ENCODE results near the gene OPCML. TPM values are rescaled to one million over a fixed set of nuclear protein-coding genes. Genes with fewer than 3 reads are reported as not detected.

OPCML gene
- total RNA-seq, 4 donors from 2014 or later, result not detected

DNA sequence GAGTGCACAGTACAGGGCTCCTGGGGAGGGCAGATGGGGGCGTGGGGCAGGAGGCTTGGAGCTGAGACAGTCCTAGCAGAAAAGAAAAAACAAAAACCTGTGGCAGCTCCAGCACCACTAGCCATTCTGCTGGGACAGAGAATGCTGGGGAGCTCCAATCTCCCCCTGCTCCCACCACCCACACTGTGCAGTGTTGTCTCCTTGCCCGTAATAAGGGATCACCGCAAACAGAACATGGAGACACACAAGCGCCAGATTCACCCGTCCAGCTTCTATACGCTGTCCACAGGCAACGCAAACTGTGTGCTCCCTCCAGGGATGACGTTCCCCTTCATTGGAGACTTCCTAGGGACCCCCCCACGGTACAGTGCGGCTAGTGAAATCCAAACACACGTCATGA is 31.4 kb downstream of the OPCML start:
- TF ChIP-seq POLR2A (IDR thresholded peaks at IDR 0.05) (no peak), CTCF (IDR thresholded peaks at IDR 0.05) (no peak), POLR2AphosphoS5 (IDR thresholded peaks at IDR 0.05) (no peak), EP300 (IDR thresholded peaks at IDR 0.05; ENCODE audit: low read depth) (no peak)
- Histone ChIP-seq H3K36me3 (no peaks in the 10 kb centered on the region), H3K4me3 (no peak overlapping the region), H3K9me3 (no peaks in the 10 kb centered on the region), H3K4me1 (no peaks in the 10 kb centered on the region), H3K27me3 (no peaks in the 10 kb centered on the region), H3K27ac (no peak overlapping the region)
- DNase-seq, result no peak
- in situ Hi-C loops (cut with MboI; ENCODE audit: low pct_ligation_motif_present in 1 of 4, low pct_unique_long_range_greater_than_20kb in 1 of 4, low sequenced_read_pairs in 3 of 4), result no loop called here
- 59 to 73% methylated on average over 4 to 11 of the region's 11 CpGs for WGBS, 2 donors (ENCODE audit: low coverage in 1 of 2)
- intact Hi-C loops (cut with DNase I; ENCODE audit: low total_unique reads), result no loop called here

DNA sequence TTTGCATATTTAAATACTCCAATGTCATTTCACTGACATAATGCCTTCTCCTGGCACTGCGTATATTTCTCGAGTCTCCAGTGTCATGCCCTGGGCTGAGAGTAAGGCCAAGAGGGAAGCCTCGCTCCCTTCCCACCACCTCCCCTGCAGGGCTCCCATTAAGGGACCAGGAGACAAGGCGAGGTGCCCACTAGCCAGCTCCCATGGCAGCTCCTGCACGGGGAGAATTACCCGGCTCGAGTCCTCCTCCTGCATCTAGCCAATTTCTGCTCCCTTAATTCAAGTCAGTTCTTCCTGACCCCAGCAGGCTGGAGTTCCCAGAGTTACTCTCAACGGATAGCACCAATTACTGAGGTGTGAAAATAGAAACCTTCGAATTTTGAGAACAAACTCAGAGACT is 31.9 kb downstream of the OPCML start:
- no peak for DNase-seq
- intact Hi-C loops (cut with DNase I; ENCODE audit: low total_unique reads), result no loop called here
- WGBS, 2 donors (ENCODE audit: low coverage in 1 of 2), result 20 to 72% methylated on average over 1 to 9 of the region's 9 CpGs
- no peaks in the 10 kb centered on the region for H3K27me3 ChIP-seq
- TF ChIP-seq CTCF (IDR thresholded peaks at IDR 0.05) (no peak), POLR2A (IDR thresholded peaks at IDR 0.05) (no peak), POLR2AphosphoS5 (IDR thresholded peaks at IDR 0.05) (no peak), EP300 (IDR thresholded peaks at IDR 0.05; ENCODE audit: low read depth) (no peak)
- no peaks in the 10 kb centered on the region for H3K36me3 ChIP-seq
- in situ Hi-C loops (cut with MboI; ENCODE audit: low pct_ligation_motif_present in 1 of 4, low pct_unique_long_range_greater_than_20kb in 1 of 4, low sequenced_read_pairs in 3 of 4), result no loop called here
- no peak overlapping the region for H3K27ac ChIP-seq
- H3K4me3 ChIP-seq, result no peak overlapping the region
- H3K4me1 ChIP-seq, result no peaks in the 10 kb centered on the region
- no peaks in the 10 kb centered on the region for H3K9me3 ChIP-seq

DNA sequence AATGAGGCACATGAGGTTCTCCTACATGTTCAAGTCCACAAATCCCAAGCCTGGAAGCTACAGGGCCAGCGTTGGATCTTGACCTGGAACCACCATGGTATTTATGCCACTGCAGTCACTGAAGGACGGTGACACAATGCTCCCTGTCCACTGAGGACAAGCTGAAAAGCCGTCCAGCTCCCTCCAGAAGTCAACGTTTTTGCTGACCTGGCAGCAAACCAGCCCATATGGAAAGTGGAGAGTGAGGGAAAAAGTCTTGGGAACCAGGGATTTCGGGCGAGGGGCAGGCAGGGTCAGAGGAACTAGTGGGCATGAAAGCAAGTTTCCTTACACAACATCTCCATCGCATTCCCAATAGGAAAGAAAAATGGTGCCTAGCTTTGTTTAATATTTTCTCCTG is 33.3 kb downstream of the OPCML start:
- Histone ChIP-seq H3K27ac (no peak overlapping the region), H3K9me3 (no peaks in the 10 kb centered on the region), H3K4me1 (no peaks in the 10 kb centered on the region), H3K4me3 (no peak overlapping the region), H3K36me3 (no peaks in the 10 kb centered on the region), H3K27me3 (no peaks in the 10 kb centered on the region)
- intact Hi-C loops (cut with DNase I; ENCODE audit: low total_unique reads) (no loop called here), in situ Hi-C loops (cut with MboI; ENCODE audit: low pct_ligation_motif_present in 1 of 4, low pct_unique_long_range_greater_than_20kb in 1 of 4, low sequenced_read_pairs in 3 of 4) (no loop called here)
- no peak for DNase-seq
- WGBS, 2 donors (ENCODE audit: low coverage in 1 of 2), result 82 to 89% methylated on average over 5 to 7 of the region's 7 CpGs
- TF ChIP-seq CTCF (IDR thresholded peaks at IDR 0.05) (no peak), POLR2AphosphoS5 (IDR thresholded peaks at IDR 0.05) (no peak), POLR2A (IDR thresholded peaks at IDR 0.05) (no peak), EP300 (IDR thresholded peaks at IDR 0.05; ENCODE audit: low read depth) (no peak)

DNA sequence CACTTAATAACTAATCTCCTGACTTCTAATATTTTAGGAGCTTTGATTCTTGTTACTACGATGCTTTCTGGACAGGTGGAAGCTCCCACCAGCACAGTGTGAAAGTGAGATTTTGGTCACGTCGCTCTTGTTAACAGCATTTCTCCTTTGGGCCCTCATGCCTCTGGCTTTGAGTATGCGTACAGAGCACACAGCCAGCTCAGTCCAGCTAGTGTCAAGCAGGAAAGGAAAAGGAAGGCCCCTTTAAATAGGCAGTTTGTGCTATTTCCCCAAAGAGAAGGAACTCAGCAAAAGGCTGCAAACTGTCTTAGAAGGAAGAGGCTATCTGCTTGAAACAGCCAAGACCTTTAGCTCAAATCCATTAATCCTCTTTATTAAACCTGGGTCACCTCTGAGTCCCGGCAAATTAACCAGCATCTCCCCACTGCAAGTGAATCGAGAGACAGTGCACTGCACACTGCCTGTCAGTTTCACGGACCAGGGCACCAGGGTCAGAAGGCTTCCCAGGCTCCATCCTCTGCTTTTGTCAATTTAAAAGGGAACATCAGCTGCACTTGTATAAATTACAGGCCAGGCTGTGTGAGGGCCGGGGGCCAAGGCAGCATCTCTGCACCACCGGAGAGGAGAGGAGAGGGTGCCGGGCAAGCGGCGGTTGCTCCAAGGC is 34.7 kb downstream of the OPCML start:
- 69 to 78% methylated on average over 6 to 12 of the region's 12 CpGs for WGBS, 2 donors (ENCODE audit: low coverage in 1 of 2)

GRCh38 chr11:133492895-133493294 is 39.4 kb downstream of the OPCML start:
- Histone ChIP-seq H3K27ac (no peak overlapping the region), H3K27me3 (no peaks in the 10 kb centered on the region), H3K9me3 (no peaks in the 10 kb centered on the region), H3K4me1 (no peaks in the 10 kb centered on the region), H3K36me3 (no peaks in the 10 kb centered on the region), H3K4me3 (no peak overlapping the region)
- WGBS, 2 donors (ENCODE audit: low coverage in 1 of 2), result 40 to 73% methylated on average over 1 to 5 of the region's 5 CpGs
- intact Hi-C loops (cut with DNase I; ENCODE audit: low total_unique reads) (no loop called here), in situ Hi-C loops (cut with MboI; ENCODE audit: low pct_ligation_motif_present in 1 of 4, low pct_unique_long_range_greater_than_20kb in 1 of 4, low sequenced_read_pairs in 3 of 4) (no loop called here)
- DNase-seq, result no peak
- TF ChIP-seq POLR2A (IDR thresholded peaks at IDR 0.05), result no peak
- no peak for TF ChIP-seq CTCF (IDR thresholded peaks at IDR 0.05)
- no peak for TF ChIP-seq POLR2AphosphoS5 (IDR thresholded peaks at IDR 0.05)
- TF ChIP-seq EP300 (IDR thresholded peaks at IDR 0.05; ENCODE audit: low read depth), result no peak

More for the DNA sequence above, 34.7 kb downstream of the OPCML start:
- in situ Hi-C loops (cut with MboI; ENCODE audit: low pct_ligation_motif_present in 1 of 4, low pct_unique_long_range_greater_than_20kb in 1 of 4, low sequenced_read_pairs in 3 of 4) (no loop called here), intact Hi-C loops (cut with DNase I; ENCODE audit: low total_unique reads) (no loop called here)
- no peaks in the 10 kb centered on the region for H3K4me1 ChIP-seq
- no peaks in the 10 kb centered on the region for H3K36me3 ChIP-seq
- no peak for TF ChIP-seq POLR2A (IDR thresholded peaks at IDR 0.05)
- H3K27me3 ChIP-seq, result no peaks in the 10 kb centered on the region
- no peak for DNase-seq
- H3K9me3 ChIP-seq, result no peaks in the 10 kb centered on the region
- H3K27ac ChIP-seq, result no peak overlapping the region
- no peak overlapping the region for H3K4me3 ChIP-seq

Measured in transverse colon (tissue), 4 donors.